ENCODE measurements around the gene MGAT4B.
A peak's percentile ranks its signal among the peaks of the same experiment; 100 is the strongest.

Gene MGAT4B

DNA sequence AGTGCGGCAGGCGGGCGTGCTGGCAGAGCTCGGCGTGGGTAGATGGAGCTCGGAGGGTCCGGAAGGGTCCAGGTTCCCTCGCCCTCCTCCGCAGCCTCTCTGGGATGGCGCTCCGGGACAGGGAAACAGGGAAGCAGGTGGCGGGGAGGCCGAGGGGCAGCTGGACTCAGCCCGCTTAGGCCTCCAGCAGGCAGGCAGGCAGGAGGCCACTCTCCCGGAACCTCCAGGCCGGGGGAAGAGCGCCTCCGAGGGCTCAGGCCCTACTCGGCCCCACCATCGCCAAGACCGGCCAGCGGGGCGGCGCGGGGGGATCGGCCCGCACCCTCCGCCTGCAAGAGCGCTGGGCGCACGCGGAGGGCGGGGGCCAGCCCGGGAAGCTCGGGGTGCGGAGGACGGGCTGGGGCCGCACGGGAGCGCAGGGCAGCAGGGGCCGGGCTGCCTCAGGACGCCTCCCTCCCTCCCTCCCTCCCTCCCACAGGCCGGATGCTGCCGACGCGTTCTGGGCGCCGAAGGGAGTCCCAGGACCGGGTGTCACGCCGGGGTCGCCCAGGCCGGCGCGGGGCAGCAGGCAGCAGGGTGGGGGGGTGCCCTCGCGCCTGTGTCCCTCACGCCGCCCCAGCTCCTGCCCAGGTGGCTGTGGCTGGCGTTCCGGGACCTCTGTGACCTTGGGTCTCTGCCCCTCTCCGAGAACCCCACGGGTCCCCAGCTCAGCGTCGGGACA lies 977 bp downstream of the MGAT4B start:
- DNase-seq, result peak; percentile 60

DNA sequence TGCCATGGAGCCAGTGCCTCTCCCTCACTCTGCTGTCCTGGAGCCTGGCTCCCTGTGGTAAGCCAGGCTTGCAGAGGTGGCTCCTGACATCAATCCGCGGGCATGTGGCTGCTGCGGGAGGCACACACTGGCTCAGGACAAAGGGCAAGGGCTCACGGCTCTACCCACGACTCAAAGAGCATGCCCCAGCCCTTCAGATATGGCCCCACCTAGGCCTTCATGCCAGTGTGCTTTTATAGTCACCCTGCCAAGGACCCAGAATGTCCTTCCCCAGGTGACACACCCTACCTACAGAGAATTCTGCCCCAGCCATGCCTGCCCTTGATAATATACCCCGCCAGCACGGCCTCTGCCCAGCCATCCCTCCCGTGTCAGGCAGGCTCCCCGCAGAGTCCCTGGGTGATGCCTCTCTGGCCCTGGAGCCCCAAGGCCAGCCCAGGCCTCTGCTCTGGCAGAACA lies 1.6 kb downstream of the MGAT4B start:
- DNase-seq, result no peak

DNA sequence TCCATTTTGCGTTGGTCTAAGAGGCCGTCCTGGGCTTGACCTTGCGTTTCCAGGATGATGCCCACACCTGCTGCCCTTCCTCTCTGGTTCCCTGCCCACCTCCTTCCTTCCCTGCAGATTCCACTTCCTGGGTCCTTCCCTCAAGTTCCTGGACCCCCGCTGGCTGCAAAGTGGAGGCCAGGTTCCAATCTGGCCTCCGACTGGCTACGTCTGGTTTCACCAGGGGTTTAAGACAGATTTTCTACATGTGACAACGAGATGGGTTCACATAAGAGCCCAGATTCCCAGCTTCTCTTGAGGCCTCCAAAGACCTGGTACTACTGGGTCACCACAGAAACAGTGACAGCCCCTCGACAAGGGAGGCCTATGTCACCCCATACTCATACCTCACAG lies 2.1 kb downstream of the MGAT4B start:
- no peak for DNase-seq

DNA sequence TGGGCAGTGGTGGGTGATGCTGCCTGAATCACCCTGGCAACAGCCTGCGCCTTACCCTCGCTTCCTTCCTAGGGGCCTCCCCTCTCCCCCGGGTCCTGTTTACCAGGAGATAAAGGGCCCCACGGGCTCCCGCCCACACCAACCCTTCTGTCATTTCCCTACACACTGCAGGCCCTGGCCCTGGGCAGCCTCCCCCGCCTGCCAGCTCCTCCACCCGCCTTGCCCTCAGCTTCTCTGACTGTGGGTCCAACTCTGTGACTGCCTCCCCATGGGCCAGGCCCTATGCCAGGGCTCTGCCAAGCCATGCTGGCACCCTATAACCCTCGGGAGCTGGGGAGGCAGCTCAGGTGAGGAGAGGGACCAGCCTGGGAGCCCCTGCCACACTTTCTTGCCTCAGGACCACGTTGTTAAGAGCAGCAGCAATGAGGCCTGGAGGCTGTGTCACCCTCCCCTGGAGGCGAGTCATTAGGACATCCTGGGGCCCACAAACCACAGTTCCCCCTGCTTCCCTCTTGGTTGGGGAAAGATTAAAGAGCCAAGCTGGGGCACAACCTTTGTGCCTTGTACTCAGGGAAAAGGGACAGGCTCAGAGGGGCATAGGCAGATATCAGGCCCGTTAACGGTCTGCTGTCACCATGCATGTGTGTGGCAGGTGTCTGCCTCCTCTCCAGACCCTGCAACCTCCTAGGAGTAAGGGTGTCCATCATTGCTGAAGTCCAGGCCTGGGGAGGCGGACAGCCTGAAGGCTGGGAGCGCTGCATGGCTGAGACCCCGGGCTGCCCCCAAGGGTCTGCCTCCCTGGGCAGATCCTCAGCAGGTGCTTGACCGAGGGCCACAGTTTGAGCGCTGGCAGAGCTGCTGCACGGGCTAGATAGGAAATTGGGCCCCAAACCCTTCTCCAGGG lies 2.8 kb downstream of the MGAT4B start:
- peak; percentile 57 for DNase-seq

DNA sequence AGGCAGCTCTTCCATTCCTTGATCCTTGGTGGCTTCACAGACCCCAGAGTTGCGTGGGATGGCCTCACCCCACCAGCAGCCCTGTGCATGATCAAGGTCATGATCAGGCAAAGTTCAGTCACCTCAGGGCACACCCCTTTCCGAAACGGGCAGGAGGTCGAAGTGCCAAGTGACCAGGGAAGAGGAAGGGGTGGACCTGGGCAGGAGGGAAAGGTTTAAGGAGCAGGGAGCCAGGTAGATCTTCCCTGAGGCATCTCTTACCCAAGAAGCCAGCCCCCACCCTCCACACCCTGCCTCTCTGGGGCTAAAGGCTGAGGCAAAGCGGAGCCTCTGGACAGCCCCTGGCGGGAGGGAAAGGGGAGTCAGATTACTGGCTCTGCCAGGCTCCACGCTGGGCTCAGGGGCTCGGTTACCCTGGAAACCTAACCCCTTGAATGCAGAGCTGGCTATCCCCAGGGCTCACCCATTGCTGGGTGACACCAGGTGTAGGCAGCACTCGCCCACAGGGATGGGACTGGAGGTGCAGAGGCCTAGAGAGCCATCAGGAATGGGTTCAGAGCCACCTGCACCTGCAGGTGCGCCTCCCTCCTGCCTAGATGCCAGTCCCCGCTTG lies 3.6 kb downstream of the MGAT4B start:
- DNase-seq, result no peak

DNA sequence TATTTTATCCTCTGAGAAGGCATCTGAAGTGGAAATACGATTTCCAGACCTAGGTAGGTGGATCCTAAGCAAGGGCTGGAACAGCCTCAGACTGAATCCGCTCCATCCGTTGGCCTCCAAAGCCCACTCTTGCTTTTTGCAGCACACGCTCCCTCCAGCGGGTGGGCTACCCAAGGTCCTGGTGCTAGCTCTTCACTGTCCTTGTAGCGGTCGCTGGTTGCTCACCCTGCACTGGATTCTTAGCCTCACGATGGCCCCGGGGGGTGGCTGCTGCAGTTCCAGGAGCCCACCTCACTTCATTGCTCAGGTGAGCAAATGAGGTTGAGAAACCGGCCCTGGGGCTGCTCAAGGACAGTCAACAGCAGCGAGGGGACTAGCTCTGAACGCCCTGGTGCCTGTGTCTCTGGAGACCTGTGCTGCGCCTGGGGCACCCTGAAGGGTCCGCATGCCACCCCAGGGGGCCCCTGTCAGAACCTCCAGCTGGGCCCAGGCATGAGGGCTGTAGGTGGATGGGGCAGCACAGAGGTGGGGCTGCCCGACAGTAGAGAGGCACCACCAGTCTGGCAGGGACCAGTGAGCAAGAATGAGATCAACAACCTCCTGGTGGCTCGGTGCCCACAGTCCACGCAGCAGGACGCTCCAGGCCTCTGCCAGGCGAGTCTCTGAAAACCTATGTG lies 4.3 kb downstream of the MGAT4B start:
- DNase-seq, result no peak

DNA sequence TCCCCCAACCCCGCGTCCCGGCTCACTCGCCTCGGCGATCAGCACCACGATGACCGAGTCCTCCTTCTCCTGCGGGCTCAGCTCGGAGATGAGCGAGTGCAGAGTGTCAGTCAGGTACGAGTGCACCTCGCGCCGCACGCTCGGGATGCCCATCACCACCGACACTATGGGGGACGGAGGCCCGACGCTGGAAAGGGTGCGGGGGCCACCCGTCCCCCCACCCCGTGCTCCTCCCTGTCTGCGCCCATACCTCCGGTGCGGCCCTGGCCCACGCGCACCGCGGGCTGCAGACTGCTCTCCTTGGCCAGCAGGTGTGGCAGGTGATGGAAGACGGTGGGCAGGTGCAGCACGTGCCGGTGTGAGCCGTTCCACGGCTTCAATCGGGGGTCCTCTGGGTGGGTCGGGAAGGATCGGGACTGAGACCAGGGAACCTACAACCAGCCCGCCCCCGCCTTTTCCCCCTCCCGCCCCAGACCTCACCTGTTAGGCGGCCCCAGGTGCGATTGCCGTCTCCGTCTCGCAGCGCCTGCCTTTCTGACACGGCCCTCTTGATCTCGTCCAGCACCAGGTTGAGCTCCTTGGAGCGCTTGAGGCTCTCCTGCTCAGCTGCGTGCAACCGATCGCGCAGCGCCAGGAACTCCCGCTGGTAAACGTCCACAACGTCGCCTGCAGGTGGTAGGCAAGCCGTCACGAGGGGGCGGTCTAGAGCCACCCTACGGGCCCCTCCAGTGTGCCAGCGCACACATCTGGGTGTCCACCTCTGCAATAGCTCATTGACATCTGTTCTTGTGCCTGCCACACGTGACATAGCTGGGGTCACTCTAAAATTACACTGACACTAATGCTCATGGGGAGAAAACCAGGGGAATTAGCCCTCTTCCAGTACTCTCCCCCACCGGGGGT lies 5.1 kb downstream of the MGAT4B start:
- peak; percentile 88 for DNase-seq

DNA sequence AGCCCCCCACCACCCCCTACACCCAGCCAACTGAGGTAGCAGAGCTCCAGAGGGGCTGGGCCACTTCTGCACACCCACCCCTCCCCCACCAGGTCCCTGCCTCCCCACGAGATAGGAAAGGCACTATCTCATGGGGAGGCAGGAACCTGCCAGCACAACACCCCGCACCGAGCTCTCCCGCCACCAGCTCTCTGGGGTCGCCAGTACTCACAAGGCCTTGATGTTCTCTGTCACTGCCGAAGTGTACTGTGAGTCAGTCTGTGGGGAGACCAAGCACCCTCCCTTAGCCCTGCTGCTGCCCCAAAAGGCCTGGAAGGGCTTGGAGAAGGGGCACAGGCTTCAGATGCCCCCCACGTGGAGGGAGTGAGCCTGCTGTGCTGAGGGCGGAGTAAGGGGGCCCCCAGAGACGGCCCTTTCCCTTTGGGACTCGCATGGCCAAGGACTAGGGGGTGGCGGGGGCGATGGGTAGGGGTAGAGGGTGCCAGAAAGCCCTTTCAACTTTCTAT lies 5.9 kb downstream of the MGAT4B start:
- DNase-seq, result no peak

DNA sequence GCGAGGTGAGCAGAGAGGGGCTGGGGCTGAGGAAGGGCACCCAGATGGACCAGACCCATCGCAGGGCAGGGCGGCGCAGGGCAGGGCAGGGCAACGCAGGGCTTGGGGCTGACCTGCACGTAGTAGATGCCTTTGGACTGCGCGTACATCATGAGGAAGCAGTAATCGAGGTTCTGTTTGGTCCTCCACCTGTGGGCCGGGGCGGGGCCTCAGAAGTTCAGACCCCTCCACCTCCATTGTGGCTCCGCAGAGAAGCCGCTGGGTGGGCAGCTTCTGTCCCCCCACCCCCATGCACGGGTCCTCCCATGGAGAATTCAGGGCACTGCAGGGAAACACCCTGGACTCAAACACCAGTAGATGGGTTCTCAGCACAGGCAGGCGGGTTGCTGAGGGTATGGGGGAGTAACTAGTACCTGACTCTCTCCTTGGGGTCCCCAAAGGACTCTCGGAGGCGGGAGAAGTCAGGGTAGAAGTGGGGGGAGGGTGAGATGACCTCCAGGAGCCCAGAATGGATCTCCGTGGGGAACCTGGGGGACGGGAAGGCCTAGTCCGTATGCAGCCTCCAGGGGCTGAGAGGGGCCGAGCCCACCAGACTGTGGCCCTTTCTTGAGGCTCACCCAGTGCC lies 6.5 kb downstream of the MGAT4B start:
- DNase-seq, result no peak

DNA sequence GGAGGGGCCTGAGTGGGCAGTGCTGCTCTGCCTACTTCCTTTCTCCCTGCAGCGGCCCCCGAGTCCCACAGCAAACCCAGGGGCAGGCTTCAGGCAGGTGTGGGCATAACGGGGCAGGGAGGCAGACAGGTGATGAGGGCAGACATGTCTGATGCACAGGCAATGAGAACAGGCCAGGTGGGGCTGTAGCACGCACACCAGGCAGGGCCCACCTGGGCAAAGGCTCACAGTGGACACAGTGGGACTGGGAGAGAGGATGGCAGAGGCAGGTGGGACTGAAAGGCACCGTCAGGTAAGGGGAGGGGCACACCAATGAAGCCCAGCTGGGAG lies 7.1 kb downstream of the MGAT4B start:
- no peak for DNase-seq

DNA sequence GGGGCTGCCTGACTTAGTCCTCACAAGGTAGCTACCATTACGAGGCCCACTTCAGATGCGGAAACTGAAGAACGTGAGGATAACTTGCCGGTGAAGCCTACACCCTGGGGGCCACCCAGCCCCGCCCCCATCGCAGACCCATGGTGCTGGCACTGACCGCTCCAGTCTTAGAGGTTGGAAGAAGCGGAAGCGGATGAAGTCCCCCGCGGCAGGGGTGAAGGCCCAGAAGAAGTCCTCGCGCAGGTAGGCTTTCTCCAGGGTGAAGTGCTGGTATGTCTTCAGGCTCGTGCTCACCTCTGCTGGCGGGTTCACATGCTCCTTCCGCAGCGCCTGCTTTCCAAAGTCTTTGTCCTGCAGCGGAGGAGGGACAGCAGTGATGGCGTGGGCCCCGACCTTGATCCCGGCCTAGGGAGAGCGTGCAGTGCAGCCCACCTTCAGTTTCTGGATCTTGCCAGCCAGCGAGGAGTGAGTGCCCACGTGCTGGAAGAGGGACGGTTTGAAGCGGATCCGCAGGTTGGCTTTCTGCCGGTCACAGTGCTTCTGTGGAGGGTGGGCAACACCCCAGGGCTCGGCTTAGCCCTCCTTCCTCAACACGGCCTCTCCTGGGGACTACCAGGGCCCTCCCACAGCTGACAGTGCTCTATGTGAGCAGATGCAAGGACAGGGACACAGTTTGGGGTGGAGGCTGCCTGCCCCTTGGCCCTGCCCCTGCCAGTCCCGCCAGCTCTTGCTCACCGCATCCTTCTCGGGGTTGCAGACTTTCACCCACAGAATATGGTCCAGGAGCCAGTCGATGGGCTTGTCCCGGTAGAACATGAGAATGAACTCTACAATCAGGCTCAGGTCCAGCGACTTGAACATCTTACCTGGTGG lies 7.7 kb downstream of the MGAT4B start:
- DNase-seq, result no peak

DNA sequence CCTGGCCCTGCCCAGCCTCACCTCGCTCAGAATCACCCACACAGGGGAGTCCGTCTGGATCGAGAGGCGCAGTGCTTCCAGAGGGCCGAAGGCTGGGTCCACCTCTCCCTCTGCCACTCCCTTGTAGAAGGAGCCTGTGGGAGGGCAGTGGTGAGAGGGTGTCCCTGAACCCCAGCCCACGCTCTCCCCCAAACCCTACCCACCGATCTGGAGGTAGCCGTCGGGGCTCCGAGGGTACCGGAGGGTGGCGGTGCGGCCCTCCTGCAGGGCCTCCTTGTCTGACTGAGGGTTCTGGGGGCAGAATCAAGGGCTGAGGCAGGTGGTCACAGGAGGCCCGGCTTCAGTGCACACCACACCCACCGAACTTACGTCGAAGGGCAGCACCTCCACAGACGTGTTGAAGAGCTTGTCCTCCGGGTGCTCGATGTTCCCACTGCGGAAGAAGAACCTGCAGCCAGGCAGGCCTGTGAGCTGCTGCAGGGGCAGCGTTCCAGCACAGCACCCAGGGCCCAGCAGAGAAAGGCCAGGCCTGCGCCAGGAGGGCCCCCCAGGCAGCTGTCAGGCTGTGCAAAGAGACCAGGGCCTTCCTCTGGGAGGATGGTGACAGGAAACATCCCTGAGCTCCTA lies 8.4 kb downstream of the MGAT4B start:
- no peak for DNase-seq

DNA sequence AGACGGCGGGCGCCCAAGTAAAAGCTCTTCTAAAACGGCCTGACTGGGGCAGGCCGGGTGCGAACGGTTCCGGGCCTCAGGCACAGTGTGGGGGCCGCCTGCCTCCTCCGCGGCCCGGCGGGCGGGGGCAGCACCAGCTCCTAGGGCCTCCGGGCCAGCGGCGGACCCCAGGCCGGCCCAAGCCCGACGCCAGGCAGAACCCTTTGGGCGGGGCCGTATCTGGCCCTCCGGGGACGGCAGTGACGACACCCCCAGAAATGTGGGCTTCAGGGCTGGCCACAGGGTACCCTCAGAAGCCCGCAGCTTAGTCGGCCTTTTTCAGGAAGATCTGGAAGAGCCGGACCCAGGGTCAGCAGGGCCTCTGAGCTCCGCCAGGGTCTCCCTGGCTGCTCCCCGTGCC lies 8.9 kb downstream of the MGAT4B start:
- no peak for DNase-seq

DNA sequence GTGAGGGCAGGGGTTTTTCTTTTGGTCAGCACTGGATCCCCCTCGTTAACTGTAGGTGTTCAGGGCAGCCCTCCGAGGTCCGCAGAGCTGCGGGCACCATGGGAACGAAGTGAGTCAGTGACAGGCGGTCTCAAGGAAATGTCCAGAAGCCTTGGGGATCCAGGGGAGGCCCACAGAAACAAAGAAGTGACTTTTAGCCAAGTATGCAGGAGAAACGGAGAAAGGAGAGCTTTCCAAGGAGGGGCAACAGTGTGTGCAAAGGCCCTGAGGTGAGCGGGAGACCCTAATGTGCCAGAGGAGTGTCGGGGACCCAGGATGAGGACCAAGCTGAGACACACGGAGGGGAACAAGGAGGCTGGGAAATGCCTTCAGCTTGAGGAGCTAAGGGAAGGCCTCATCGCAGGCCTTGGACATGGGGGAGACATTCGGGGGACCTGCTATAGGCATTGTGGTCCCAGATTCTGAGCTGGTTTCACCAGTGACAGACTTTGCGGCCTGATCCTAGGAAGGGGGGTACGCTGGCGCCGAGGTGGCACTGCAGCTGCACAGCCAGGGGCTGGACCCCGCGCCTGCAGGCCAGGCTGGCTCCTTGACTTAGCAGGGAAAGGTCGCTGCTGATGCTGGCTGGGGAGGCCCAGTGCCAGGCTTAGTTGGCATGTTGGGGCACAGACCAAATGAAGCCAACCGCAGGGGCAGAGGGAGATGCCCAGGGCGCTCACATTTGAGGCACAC lies 9.6 kb downstream of the MGAT4B start:
- DNase-seq, result no peak

DNA sequence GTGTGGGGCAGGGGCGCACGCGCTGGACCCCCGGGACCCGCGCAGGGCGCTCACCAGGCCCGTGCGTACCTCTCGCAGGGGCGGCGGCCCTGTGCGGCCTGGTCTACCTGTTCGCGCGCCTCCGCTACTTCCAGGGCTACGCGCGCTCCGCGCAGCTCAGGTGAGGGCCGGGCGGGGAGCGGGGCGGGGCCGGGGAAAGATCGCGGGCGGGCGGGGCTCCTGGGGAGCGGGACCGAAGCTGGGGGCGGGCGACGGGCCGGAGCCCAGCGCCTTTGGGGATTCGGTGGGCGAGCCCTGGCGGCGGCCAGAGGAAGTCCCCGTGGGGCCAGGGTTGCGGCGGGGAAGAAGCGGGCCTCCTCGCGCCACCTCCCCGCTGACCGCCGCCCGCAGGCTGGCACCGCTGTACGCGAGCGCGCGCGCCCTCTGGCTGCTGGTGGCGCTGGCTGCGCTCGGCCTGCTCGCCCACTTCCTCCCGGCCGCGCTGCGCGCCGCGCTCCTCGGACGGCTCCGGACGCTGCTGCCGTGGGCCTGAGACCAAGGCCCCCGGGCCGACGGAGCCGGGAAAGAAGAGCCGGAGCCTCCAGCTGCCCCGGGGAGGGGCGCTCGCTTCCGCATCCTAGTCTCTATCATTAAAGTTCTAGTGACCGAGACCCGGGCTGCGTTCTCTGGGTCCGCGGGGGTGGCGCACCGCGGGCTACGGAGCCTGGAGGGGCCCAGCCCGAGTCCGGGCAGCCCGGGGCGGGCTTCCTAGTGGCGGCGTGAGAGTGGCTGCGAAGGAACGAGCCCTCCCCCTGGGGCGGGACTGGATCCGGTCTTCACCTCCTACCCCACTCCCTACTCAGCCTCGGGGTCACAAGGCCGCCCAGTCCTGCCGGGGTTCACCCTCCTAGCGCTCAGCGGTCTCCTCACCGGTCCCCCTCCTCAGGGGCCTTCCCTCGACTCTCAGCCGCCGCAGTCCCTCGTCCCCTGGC lies 10.5 kb downstream of the MGAT4B start:
- peak; percentile 75 for DNase-seq

DNA sequence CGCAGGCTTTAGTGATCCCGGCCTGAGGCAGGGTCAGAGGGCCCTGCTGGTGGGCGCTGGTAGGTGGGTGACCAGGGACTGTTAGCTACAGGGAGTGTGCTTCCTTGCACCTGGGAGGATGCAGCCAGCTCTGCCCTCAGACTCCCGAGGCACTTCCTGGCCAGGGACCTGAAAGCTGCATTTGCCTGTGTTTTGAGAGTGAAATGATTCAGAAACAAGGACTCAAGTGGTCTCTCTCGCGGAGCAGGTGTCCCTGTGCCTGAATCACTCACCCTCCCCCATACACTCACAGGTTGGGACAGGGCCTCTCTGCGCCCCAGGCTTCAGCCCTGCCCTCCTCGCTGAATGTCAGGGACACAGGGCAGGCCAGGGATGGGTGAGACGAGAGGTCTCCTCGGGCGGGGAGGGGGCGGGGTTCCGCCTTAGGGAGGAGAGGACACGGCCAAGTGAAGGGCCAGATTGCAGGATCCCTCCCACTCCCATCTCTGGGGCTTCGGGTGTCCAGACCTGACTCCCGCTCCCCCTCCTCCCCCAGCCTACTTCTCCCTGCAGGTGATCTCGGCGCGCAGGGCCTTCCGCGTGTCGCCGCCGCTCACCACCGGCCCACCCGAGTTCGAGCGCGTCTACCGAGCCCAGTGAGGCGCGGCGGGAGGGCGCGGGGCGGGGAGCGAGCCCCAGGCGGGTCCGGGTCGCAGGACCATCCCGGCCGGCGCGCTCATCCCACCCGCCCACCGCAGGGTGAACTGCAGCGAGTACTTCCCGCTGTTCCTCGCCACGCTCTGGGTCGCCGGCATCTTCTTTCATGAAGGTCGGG lies 11.4 kb downstream of the MGAT4B start:
- DNase-seq, result no peak

DNA sequence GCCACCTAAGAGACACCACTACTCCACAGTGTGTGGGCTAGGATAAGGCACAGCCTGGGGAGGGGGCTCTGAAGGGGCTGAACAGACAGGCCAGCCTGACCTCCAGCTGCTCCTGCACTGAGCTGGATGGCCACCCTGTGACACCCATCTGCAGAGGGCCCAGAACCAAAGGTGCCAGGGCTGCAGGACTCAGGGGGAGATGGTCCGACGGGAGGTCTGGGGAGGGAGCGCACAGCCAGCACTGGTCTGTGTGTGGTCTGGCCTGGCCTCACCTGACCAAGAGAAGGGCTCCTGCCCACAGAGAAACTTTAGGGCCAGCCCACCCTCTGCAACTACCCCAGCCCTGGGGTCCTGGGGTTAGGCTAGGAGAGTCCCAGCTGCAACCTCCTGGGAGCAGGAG lies 12.1 kb downstream of the MGAT4B start:
- no peak for DNase-seq

All from activated CD4-positive, alpha-beta T cell treated with anti-CD3 and anti-CD28 coated beads, Interleukin-2, Interleukin-6, amounts not matched to agents 100 ng/mL and 50 ng/mL, durations not matched to agents 16 hours and 8 hours (primary cell).